OCI-M2 (cell line): Measurements from ENCODE around the gene ADAMTSL3.
"Not testable (repeated sequence)": the region's sequence is repeated elsewhere in the genome, so short reads cannot be mapped to it uniquely, and the experiment has no call there.

ENCODE experiments used
- DNase-seq: peaks from one replicate; lab custom pipeline; 2025; ENCODE audit not compliant: unreplicated experiment; lab: John Stamatoyannopoulos, UW

The ADAMTSL3 gene

DNA sequence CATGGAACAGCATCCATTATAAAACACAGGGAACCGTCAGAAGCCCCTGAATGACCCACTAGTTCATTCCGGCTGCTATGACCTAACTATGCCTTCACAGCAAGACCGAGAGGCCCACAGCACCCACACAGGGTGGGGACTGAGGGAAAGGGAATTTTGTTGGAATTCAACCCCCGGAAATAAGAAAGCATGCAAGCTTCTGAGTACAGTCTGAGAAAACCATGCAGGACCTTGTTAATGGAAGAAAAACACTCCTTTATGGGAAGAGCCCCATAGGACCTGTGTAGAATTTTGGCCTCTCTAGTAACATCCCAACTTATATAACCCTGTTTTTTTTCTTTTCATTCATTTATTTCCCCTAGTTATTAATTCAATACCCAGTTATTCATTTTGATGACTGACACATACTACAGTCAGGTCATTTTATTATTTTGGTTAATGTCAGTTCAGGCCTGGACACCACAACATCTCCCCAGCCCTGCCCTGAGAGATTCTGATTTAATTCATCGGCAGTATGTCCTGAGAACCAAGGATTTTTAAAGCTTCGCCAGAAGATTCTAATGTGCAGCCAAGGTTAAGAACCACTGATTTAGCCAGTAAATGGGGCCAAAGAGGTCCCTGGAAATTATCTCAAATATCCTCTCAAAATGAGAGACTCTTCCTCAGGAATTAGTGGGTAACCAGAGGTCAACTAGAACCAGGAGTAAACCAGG lies 350.0 kb downstream of the ADAMTSL3 start:
- DNase-seq, result no peak

DNA sequence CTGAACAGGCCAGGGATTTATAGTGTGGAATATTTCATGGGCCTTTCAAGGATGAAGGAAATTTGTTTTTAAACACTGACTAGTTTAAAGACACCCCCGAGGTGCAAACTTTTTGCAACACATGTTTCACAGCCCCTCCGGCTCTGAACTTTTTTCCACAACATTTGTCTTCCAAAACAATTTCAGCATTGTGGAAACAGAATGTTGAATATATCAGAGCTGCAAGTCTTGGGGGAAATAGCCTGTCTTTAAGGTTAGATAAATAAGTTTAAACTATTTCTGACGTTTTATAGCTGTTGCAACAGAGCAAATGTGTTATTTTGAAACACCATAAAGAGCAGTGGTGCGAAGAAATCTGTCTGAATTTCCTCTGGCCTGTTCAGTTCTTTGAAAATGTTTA lies 352.5 kb downstream of the ADAMTSL3 start:
- DNase-seq, result no peak

DNA sequence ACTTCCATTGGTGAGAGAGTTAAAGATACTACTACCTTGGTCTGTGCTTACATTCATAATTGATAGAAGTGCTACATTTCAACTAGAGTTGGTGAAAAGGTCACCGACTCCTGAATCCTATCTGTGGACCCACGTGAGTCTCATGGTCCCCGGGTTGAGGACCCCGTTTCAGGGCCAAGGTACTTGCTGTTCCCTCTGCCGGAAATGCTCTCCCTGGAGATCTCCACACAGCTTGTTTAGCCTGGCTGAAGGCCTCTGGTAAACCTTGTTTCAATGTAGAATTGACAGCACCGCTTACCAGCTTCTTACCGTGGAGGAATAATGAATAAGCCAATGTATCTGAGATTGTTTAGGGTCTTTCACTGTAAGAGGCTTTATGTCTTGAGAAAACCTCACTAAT lies 355.7 kb downstream of the ADAMTSL3 start:
- no peak for DNase-seq

DNA sequence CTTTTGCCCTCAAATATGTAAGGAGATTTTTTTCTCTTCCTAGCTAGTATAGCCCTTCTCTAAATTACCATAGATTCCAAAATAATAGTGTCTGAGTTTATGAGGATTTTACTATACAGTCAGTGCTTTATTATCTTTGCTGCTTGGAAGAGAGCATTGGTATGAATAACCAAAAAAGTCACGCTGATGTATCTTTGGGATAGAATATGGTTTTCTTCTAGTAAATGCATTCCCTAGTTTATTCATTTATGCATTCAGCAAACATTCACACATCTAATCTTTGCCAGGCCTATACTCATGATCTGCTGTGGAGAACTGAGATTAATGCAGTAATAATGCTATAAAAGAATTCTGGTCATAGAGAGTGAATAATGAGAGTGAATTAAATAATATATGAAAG lies 356.3 kb downstream of the ADAMTSL3 start:
- DNase-seq, result no peak

DNA sequence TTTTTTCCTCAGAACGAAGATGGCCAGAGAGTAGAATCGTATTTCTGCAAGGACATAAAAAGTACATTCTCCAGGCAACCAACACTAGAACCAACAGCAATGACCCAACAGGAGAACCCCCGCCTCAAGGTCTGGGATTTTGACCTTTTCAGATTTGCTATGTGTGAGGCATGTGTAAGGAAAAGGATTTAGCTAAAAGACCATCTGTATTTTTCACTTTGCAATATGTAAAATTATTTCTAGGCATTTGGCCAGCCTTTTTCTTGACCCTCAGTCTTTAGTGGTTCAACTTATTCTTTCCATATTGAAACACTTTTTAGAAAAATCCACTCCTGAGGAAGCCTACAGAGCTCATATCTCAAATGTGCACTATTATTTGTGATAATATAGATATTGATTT lies 362.4 kb downstream of the ADAMTSL3 start:
- DNase-seq, result no peak

DNA sequence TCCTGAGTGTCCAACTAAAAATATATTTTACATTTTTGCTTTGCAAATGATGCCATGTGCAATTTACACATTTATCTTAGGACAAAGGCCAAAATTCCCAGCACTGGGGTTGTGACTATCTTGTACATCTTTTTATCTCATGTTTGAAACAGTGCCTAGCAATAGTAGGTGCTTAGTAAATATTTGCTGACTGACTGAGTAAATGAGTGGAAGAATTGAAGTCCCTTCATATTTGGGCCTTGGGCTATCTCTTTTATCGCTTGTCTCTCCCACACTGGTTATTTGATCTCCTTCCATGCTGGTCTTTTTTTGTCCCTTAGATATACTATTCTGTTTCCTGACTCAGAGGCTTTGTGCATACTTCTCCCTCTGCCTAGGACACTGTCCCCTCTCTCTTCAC lies 368.6 kb downstream of the ADAMTSL3 start:
- DNase-seq, result no peak

DNA sequence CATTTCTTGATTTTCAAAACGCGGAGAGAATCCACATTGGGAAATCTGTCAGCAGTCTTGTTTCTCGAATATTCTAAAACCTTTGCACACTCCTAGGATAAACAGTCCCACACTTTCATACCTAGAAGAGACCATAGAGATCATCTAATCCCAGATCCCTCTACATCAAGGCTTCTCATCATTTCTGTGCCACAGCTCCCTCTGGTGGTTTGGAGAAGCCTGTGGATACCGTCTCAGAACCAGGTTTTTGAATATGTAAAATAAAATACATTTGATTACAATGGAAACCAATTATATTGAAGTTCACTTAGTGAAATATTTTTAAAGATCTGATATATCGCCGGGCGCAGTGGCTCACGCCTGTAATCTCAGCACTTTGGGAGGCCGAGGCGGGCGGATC lies 369.7 kb downstream of the ADAMTSL3 start:
- no peak for DNase-seq

DNA sequence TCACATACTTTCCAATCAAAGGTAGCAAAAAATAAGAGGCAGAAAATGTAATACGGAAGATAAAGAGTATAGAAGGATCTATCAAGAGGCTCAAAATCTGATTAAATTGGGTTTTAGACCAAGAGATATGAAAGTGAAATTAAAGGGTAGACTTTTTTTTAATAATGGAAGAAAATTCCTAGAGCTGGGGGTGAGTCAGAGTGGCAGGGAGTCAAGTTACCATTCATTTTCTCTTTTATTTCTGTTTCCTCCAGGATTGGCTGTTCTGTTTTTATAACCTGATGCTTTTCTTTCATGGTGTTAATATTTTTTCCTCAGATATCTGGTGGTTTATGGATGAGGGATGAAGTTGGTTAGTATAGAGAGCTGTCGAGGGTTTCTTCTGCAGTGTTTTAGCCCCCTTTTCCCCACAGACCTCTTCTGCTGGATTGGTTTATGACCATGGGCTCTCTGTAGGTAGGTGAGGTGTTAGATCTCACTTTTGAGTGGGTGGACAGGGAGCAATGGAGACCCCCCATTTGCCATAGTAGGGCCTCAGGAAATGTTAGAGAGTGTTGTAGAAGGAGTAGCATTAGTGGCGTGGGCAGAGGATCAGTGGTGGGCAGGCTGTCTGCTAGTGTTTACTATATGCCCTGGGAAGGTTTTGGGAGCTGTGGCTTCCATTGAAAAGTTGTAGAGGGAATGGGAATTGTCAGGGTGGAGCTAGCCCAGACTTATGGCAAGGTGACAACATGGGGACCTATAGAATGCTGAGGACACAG lies 380.1 kb downstream of the ADAMTSL3 start:
- no peak for DNase-seq

DNA sequence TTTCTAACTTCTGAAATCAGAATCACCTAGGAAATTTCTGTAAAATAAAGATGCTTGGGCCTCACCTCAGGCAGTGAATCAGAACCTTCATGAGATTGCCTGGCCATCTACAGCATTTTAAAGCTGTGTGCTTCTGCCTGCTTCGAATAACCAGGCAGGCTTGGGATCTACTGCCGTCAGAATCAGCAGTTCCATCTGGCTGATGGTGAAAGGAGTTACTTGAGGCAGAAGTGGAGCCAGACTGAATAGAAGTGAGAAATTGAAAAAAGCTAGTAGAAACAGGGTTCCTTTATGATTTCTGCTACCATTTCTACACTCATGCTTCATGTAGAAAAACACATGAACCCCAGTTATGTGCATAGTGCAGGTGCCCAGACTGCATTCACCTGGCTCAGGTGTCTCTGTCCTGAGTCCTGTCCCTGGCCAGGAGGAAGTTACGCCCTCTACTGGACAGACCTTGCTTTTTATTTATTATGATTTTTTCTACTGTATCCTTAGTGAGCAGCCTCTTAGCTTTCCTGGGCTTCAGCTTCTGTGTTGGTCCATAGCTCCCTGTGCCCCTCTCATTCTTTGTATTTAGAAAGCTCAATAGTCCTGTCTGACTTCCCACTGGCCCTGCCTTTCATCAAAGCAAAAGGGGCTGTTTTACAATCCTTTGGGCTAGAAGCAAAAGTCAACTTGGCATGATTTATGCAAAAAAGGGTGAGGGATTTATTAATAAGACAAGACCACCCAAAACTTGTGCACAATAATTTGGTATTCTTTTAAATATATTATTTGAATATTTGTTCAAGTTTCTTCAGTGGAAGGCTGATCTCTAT lies 380.9 kb downstream of the ADAMTSL3 start:
- DNase-seq, result no peak

DNA sequence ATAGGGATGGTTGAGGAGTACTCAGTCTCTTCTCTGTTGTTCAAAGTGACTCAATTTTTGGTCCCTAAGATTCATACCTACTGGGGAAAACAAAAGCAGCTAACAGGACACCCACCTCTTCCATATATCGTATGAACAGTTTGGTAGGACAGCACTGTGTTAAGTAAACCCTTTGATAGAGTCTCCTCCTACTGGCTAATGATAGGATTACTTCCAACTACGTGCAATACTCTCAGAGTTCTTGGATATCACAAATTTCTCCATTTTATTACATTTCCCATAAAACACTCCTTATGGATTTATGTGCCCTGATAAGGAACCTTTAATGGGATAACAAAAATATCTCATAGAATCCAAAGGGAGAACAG lies 381.5 kb downstream of the ADAMTSL3 start:
- no peak for DNase-seq

DNA sequence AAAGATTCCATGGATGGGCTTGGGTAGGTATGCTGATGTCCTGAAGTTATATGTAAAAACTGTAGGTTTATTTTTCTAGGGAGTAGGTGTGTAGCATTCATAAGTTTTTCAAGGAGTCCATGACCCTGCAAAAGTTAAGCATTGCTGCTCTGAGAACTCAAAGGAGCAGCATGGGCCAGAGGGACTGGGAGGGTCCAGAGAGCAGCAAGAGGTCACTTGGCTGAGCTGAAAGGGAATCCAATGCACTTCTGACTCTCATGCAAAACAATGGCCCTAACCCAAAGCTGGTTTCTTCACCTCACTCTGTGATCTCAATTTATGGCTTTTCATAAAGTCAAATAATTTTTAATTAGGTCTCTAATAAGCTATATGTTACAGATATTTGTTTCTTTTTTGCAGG lies 383.4 kb downstream of the ADAMTSL3 start:
- no peak for DNase-seq

DNA sequence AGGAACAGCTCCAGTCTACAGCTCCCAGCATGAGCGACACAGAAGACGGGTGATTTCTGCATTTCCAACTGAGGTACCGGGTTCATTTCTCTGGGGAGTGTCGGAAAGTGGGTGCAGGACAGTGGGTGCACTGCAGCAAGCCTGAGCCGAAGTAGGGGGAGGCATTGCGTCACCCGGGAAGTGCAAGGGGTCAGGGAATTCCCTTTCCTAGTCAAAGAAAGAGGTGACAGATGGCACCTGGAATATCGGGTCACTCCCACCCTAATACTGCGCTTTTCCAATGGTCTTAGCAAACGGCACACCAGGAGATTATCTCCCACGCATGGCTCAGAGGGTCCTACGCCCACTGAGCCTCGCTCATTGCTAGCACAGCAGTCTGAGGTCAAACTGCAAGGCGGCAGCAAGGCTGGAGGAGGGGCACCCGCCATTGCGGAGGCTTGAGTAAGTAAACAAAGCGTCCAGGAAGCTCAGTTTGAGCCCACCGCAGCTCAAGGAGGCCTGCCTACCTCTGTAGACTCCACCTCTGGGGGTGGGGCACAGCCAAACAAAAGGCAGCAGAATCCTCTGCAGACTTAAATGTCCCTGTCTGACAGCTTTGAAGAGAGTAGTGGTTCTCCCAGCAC lies 388.6 kb downstream of the ADAMTSL3 start:
- DNase-seq, result not testable (repeated sequence)

DNA sequence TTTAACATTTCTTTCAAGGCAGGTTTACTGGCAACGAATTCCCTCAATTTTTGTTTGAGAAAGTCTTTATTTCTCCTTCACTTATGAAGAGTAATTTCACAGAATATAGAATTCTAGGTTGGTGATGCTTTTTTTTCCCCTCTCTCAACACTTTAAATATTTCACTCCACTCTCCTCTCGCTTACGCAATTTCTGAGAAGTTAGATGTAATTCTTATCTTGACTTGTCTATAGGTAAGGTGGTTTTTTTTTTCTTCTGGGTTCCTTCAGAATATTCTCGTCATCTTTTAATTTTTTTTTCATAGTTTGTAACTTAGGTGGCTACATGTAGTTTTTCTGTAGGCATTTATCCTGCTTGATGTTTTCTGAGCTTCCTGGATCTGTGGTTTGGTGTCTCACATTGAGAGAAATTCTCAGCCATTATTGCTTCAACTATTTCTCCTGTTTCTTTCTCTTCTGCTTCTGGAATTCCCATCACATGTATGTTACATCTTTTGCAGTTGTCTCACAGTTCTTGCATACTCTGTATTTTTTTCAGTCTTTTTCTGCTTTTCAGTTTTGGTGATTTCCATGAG lies 392.2 kb downstream of the ADAMTSL3 start:
- DNase-seq, result no peak

DNA sequence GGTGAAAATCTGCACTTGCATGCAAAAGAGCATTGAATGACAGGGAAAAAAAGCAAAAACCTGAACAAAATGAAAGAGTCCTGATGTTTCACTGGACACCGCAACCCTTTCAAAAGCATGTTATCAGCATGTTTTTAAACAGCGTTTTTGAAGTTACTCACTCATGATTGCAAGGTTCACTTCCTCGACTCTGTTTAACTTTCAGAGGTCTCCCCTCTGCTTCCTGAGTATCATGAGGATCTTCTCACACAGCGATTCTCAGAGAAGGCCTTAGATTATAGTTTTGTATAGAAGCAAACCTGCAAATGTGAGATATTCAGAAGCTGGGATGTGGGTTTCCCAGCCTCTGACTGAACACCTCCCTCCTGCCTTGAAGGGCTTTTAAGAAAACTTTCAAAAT lies 395.6 kb downstream of the ADAMTSL3 start:
- not testable (repeated sequence) for DNase-seq

DNA sequence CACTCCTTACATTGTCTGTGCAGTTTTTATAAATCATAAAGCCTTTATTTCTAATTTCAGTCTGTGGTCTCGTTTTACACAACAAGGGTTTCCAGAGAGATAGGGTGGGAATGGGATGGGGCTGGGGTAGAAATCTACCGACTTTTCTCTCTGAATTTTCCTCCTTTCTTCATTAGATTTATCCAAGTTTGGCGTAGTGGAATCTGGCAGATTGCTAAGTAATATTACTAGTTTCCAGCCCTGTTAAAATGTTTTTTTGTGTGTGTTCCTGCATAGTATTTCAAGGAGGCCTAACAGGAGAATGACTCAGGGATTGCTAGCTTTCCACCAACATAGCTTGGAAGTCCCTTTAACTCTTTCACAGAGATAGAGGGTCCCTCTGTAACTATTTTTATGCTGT lies 396.2 kb downstream of the ADAMTSL3 start:
- no peak for DNase-seq

DNA sequence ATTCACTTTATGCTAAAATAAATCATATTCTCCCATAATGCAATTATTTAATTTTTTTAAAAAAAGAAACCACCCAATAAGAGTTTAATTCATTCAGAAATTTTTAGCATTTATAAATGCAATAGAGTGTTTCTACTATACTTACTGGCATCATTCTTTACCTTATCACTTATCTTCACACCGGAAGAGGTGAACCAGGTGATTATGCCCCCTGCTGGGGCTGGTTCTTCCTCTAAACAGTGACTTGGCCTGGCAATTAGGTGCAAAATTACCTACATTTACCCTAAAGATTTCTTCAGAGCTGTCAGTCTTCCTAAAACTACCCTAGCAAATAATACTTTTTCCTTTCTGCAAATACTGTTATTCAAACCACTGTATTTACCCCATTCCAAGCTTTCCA lies 397.2 kb downstream of the ADAMTSL3 start:
- not testable (repeated sequence) for DNase-seq

DNA sequence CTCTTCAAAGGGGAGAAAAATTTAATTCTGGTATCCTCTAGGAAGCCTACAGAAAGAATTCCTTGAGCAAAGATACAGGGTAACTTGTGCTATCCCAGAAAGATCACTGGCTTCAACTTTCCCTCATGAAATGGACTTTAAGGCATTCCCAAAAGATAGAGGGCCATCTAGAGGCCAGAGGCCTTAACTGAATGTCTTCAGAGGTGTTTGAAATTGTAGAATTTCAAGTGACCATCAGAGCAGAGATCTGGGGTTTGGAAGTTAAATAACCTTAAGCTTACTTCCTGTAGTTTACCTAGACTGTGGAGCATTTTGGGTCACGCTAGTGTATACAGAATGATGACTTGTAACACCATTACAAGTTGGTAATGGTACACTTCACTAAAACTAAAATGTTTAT lies 400.6 kb downstream of the ADAMTSL3 start:
- not testable (repeated sequence) for DNase-seq

DNA sequence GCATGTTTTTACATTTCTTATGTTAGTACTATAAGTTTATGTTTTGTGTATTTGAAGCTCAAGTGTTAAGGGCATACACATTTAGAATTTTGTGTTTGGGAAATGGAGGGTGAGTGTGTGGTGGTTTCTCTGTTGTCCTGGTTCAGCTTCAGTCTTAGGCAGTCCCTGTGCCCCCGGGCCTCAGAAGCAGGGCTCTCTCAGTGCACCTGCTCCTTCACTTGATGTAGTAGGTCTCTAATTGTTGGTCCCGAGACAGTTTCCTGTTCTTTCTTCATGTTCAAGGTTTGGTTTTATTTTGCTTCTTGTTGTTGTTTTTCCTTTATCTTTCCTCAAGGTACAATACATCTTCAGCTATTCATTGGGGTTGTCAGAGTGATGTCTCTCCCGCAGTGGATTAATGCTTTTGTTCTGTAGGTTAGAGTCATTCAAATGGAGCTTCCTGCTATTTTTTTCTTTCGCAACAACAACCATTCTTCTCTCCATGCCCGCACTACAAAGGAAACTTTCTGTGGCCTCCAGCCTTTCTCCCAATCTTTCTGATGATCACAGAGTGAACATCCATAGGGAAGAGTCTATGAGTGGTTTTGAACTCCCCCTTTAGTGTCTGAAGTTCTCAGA lies 403.9 kb downstream of the ADAMTSL3 start:
- DNase-seq, result no peak

DNA sequence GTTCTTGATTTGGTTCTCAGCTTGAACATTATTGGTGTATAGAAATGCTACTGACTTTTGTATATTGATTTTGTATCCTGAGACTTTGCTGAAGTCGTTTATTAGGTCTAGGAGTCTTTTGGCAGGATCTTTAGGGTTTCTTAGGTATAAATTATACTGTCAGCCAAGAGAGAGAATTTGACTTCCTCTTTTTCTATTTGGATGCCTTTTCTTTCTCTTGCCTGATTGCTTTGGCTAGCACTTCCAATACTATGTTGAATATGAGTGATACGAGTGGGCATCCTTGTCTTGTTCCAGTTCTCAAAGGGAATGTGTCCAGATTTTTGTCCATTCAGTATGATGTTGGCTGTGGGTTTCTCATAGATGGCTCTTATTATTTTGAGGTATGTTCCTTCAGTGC lies 409.8 kb downstream of the ADAMTSL3 start:
- DNase-seq, result not testable (repeated sequence)

DNA sequence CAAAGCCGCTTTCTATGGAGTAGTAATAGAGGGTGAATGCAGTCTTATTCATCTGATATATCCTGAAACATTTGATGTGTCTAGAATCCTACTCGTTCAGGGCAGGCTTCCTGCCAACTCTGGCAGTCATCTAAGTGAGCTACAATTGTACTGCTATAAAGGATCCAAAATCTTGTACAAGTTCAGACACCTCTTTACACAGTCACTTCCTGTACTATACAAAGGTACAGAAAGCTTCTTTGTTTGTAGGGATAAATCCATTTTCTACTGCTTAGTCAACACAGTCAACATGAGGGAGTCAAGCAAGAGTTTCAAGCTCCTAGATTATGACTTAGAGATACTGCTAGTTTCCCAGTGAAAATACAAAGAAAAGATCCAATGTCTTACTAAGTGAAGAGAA lies 414.8 kb downstream of the ADAMTSL3 start:
- not testable (repeated sequence) for DNase-seq

DNA sequence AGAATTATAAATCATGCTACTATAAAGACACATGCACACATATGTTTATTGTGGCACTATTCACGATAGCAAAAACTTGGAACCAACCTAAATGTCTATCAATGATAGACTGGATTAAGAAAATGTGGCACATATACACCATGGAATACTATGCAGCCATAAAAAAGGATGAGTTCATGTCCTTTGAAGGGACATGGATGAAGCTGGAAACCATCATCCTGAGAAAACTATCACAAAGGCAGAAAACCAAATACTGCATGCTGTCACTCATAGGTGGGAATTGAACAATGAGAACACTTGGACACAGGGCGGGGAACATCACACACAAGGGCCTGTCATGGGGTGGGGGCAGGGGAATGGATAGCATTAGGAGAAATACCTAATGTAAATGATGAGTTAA lies 424.1 kb downstream of the ADAMTSL3 start:
- DNase-seq, result not testable (repeated sequence)
